Uterus (tissue), 2 donors: Measurements from ENCODE around the gene C10orf90.

Experiments
- POLR2A ChIP-seq, 2 donors: fragments of 450-650 bp; IDR thresholded peaks; one replicate each; pipeline ENCODE4 v1.6.1; 2016; ENCODE audit warnings: antibody characterized with exemption in 2 of 2, mild to moderate bottlenecking in 1 of 2, moderate library complexity in 1 of 2
- TF ChIP-seq, protein P1 (sequence below), 4 experiments: fragments of 200-600 bp in 2 of 4; fragments of 450-650 bp in 2 of 4; sonication (generic) in 2 of 4; IDR thresholded peaks; one replicate each; pipeline ENCODE4 v1.5.1; 2016 to 2019; ENCODE audit warnings: antibody characterized with exemption in 4 of 4, mild to moderate bottlenecking in 2 of 4, moderate library complexity in 1 of 4

DNA sequence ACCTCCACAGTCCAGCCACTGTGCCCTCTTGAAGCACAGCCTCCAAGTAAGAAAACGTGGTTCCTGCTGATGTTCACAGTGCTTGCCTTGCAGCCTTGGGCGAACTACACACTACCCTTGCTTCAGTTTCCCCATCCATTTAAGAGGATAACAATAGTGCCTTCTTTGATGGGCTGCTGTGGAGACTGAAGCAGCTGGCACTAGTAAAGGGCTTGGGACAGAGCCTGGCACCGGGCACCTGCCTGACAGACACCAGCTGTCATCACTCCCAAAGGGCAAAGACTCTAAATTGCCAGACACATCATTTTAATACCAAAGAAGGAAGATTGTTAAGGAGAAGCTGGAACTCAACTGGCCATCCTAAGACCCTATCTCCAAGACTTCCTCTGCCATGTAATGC, 3.1 kb upstream of the C10orf90 start:
- TF ChIP-seq, protein P1, sequence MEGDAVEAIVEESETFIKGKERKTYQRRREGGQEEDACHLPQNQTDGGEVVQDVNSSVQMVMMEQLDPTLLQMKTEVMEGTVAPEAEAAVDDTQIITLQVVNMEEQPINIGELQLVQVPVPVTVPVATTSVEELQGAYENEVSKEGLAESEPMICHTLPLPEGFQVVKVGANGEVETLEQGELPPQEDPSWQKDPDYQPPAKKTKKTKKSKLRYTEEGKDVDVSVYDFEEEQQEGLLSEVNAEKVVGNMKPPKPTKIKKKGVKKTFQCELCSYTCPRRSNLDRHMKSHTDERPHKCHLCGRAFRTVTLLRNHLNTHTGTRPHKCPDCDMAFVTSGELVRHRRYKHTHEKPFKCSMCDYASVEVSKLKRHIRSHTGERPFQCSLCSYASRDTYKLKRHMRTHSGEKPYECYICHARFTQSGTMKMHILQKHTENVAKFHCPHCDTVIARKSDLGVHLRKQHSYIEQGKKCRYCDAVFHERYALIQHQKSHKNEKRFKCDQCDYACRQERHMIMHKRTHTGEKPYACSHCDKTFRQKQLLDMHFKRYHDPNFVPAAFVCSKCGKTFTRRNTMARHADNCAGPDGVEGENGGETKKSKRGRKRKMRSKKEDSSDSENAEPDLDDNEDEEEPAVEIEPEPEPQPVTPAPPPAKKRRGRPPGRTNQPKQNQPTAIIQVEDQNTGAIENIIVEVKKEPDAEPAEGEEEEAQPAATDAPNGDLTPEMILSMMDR (IDR thresholded peaks at IDR 0.05) = no peak
- no peak for TF ChIP-seq POLR2A (IDR thresholded peaks at IDR 0.05)
